ENCODE measurements around the gene LHX4.
A peak's percentile ranks its signal among the peaks of the same experiment; 100 is the strongest.

LHX4 gene

DNA sequence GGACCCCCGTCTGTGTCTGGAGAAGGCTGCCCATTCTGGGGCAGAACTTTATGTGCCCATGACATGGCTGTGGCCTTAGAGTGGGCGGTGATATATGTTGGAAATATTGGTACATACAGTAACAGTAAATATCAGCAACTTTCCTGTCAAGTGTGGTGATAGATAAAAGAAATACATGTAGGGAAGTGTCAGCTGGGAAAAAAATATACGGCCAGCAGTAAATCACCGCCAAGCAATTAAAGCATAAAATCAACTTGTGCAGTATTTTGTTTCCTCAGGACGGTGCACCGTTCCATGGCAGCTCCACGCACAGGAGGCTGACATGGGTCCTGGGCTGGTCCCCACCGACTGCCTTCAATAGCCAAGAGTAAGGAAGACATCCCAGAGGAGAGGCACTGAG is 27.4 kb downstream of the LHX4 start:
- DNase-seq (ENCODE audit: low spot score): no peak

DNA sequence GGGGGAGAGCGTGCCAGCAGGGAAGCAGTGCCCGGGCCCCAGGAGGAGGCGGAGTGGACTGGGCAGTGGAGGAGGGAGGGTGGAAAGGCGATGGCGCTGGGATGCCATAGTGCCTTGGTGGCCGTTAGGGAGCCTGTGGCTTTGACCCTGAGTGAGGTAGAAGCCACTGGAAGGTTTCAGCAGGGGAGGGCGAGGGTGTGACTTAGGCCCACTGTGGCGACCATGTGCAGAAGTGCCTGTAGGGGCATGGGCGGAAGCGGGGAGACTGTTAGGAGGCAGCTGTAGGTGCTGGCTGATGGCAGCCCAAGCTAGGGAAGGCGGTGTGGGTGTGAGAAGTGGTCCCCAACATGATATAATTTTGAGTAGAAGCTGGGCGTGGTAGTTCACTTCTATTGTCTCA is 28.2 kb downstream of the LHX4 start:
- no peak for DNase-seq (ENCODE audit: low spot score)

- DNase-seq (ENCODE audit: low spot score): no peak
Measured at GRCh38 chr1:180258935-180259334, 28.9 kb downstream of the LHX4 start.

DNA sequence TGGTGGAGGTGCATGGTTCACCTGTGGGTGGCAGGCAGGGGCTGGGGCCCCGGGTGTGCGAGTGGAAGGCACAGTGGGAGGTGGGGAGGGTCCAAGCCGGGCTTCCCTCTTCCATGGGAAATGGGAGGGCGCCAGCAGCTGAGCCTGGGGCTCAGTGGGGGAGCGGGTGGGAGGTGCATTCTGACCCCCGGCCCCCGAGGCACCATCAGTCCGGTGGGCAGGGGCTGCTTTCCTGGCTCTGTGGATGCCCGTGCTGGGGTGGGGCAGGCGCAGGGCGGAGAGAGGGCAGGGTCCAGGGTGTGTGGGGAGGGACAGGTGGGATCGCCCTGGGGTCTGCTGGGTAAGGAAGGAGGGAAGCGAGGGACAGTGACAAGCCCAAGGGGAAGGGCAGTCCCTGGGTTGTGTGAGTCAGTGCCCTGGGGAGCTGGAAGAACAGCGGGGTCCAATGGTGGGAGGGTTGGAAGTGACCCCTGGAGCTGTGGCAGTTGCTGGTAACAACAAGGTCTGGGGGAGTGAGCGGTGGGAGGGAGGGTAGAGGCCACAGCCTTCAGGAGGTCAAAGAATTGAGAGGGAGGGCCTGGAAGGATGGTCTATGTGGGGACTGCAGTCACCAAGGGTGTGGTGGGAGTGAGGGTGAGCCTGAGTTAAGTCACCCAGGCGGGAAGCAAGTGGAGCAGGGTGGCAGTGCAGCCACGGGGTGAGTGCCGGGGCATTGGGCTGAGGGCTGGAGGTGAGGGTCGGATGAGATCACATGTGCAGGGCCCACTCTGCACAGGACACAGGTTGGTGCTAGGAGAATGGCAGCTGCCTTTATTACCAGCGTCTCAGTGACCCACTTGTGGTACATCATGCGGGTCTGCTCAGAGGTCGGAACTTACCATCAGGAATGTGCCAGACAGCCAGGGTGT is 29.6 kb downstream of the LHX4 start:
- DNase-seq (ENCODE audit: low spot score): no peak

DNA sequence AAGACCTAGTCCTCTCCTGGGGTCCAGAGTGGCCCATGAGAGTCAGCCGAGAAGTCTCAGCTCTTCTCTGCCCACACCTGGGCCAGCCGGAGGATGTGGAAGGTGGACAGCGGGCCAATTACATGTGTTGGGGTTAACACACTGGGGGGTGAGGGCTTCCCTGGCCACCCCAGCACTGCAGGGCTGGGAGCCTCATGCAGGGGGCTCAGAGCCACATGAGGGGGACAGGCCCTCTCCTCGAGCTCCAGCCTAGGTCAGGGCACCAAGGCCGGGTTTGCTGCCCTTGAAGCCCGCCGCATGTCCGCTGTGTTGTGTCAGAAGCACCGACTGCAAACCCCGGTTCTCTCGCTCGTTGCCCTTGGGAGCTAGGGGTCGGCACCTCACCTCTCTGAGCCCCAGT is 30.5 kb downstream of the LHX4 start:
- DNase-seq (ENCODE audit: low spot score): no peak

DNA sequence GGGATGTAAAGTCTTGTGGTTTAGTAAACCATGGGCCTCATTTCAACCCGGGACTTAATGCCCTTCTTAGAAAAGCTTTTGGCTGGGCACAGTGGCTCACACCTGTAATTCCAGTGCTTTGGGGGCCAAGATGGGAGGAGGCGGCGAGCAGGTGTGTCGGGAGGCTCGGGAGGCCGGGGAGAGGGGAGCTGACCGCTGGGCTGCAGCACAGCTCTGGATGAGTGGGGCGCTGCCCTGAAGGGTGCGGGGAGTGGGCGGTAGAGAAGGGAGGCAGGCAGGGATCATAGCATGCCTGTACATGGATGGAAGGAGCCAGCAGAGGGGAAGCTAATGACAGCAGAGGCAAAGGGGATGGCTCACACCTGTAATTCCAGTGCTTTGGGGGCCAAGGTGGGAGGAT is 31.0 kb downstream of the LHX4 start:
- no peak for DNase-seq (ENCODE audit: low spot score)

DNA sequence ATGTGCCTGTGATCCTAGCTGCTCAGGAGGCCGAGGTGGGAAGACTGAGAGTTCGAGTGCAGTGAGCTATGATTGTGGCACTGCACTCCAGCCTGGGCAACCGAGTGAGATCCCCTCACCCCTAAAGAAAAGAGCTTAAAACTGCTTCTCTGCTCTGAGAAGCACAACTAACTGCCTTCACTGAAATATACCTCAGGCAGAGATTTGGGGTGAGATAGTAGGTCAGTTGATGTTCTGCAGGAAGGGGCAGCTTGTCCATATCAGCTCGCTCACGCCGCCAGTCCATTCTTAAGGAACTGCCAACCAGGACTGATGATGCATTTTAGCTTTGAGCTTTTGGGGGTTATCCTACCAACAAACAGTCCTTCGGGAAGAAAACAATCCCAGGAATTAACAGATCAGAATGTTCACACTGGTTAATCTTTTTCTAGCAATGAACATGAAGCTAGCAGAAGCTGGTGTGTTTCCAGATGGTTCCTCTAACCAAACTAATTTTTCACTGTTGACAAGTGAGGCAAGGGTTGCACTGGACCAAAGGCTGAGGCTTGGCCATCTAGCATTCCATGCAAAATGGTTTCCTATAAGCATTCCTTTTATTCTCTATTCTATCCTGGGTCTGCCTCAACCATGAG is 31.6 kb downstream of the LHX4 start:
- no peak for DNase-seq (ENCODE audit: low spot score)

- DNase-seq (ENCODE audit: low spot score): peak; percentile 11
Measured at GRCh38 chr1:180262628-180263488, 32.8 kb downstream of the LHX4 start.

- DNase-seq (ENCODE audit: low spot score): no peak
Measured at GRCh38 chr1:180264595-180264994, 34.5 kb downstream of the LHX4 start.

DNA sequence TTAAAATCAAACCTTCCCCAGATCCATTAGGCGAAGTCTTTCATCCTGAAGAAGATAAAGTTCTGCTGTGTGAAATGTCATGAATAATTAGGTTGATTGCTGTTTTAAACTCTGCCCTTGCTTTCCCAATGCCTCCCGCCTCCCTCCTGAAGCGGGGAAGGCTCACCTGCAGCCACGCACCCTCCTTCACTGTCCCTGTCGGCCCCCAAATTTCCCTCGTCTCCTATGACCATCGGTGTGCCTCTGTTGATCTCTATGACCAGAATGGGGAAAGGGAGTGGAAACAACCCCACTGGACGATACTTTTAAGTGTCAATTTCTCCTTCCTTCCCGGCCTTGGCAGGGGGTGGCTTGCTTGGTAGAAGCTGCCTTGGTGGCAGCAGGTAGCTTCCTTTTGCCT is 35.1 kb downstream of the LHX4 start:
- DNase-seq (ENCODE audit: low spot score): no peak

DNA sequence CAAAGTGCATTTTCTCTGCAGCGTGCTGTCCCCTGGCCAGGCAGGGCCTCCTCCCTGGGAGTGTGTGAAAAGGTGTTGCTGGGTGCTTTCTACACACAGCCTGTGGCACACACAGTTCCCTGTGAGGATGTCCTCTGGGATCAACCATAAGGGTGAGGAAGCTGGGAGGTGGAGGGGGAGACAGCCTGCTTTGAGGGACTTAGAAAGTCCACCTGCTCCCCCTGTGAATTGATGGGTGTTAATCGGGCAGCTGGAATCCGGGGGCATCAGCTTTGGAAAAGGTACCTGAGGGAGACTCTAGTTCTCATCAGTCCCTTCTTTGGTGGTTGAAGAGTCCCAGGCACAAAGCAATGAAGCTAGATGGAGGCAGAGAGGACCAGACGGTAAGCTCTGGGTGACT is 35.8 kb downstream of the LHX4 start:
- no peak for DNase-seq (ENCODE audit: low spot score)

DNA sequence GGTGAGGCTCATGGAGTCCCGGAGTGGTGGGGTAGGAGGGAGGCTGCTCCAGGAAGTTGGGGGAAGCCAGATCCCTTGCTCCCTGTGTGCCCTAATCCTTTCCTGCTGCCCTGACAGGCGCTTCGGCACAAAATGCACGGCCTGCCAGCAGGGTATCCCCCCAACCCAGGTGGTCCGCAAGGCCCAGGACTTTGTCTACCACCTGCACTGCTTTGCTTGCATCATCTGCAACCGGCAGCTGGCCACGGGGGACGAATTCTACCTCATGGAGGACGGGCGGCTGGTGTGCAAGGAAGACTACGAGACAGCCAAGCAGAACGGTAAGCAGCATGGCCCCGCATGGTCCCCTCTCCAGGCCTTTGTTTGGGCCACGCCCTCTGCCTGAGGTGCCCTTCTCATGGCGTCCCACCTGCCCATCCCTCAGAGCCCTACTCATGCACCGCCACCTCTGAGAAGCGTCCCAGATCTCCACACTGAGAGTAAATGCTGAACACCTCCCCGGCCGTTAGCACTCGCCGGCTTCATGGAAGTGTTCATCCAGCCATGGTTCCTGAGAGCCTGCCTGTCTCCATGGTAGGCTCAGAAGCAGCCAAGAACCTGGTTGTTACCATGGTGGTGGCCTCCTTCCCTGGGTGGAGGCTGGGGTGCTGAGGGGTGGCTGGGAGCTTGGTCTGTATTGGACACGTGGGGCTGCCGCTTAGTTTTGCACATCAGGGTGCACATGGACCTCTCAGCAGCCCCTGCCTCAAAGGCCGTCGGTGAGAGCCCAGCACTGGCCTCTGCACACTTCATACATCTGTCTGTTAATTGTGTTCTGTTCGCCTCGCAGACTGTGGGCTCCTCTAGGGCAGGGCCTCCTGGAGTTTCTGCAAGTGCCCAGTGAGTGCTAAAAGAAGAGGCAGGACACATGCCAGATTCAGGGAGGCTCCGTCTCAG is 36.5 kb downstream of the LHX4 start:
- DNase-seq (ENCODE audit: low spot score): peak; percentile 8

GRCh38 chr1:180267211-180267561 is 37.1 kb downstream of the LHX4 start:
- DNase-seq (ENCODE audit: low spot score): no peak

- DNase-seq (ENCODE audit: low spot score): no peak
Measured at GRCh38 chr1:180267761-180268555, 37.9 kb downstream of the LHX4 start.

GRCh38 chr1:180268556-180269075 is 38.6 kb downstream of the LHX4 start:
- no peak for DNase-seq (ENCODE audit: low spot score)

DNA sequence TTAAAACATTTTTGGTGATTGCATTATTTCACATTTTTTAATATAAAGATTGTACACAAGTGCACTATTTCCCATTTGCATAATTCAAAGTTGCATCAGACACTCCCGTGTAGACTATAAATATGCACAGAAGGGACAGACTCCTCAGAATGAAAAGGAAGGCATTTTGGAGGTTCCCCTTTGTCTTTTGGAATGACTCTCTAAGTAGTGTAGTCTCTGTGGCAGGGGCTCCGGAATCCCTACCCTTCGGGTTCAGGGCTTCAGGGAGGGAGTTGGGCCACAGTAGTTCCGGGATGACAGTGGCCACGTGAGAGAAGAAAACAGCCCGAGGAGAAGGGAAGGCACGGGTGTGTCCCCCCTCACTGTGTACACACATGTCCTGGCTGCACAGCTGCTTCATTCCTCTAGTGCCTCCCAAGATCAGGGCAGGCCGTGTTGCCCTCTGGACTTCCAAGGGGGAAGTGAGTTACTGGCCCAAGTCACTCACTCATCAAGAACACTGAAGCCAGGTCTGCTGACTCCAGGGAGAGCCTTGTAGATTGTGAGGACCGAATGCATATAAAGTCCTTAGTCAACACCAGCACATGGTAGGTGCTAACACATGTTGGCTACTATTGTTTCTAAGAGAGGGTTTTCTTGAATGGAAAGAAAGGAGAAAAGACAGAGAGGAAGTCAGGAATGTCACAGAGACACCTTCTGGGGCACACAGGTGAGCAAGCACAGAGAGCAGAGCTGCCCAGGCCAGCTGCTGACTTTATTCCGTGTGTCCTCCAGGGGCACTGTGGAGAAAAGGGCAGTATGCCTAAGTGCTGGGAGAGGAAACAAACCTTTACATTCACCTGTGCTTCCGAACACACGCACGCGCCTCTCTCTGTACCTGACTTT is 39.8 kb downstream of the LHX4 start:
- DNase-seq (ENCODE audit: low spot score): no peak

DNA sequence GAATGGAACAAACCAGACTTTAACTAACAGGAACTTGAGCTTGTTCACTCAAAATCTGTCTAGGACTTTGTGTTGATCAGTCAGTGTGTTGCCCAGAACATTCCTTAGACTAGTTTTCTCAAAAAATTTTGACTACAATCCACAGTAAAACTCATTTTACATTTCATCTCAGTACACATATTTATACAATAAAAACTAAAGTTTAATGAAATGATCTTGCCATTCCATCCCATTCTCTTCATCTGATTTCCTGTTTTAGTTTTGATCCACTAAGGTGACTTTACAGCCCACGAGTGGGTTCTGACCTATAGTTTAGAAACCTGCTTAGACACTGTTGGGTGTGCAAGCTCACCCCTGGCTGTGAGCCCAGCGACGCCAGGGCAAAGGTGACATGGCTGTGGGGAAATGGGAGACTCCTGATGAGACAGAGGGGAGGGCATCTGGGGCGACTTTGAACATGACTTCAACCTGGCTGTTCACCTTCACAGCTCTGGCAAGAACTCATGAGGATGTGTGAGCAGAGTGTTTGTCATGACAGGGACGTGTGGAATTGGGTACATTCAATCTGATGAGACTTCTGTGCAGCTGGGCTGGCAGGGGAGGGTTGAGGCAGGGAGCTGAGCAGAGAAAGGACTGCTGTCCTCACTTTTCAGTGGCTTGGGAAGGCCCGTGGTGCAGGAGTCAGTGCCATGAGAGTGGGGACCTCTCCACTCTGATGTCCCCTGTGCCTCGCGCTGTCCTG is 40.6 kb downstream of the LHX4 start:
- no peak for DNase-seq (ENCODE audit: low spot score)

All from AG20443 (cell line).